Hematopoietic multipotent progenitor cell treated with erythropoietin and hydrocortisone succinate and interleukin-3 and kit ligand, for 15 days (in vitro differentiated cells): Measurements from ENCODE around the gene PAPOLG.

Experiments
- DNase-seq: peaks from one replicate; pipeline ENCODE4 v3.0.0-alpha.2; 2015; ENCODE audit warnings: low spot score

PAPOLG gene

GRCh38 chr2:60756097-60757087 lies at the start of gene PAPOLG:
Gene PAPOLG, plus strand, starts transcription at chr2:60756268. Its CDS starts 211 bp downstream, at chr2:60756479.
- peak; percentile 98 for DNase-seq

- peak; percentile 59 for DNase-seq
Observed at GRCh38 chr2:60707750-60708371, 48.2 kb upstream of the PAPOLG start.

GRCh38 chr2:60708630-60709320 lies 47.3 kb upstream of the PAPOLG start:
- DNase-seq, result no peak

- no peak for DNase-seq
Observed at GRCh38 chr2:60710707-60711106, 45.4 kb upstream of the PAPOLG start.

- DNase-seq, result no peak
Observed at GRCh38 chr2:60715561-60715960, 40.5 kb upstream of the PAPOLG start.

GRCh38 chr2:60717691-60718090 lies 38.4 kb upstream of the PAPOLG start:
- DNase-seq, result no peak

GRCh38 chr2:60719331-60719730 lies 36.7 kb upstream of the PAPOLG start:
- DNase-seq, result no peak

- no peak for DNase-seq
Observed at GRCh38 chr2:60725466-60725865, 30.6 kb upstream of the PAPOLG start.

- no peak for DNase-seq
Observed at GRCh38 chr2:60728855-60729254, 27.2 kb upstream of the PAPOLG start.

- DNase-seq, result no peak
Observed at GRCh38 chr2:60735496-60736250, 20.4 kb upstream of the PAPOLG start.

- no peak for DNase-seq
Observed at GRCh38 chr2:60738679-60739078, 17.4 kb upstream of the PAPOLG start.

- DNase-seq, result no peak
Observed at GRCh38 chr2:60739156-60739555, 16.9 kb upstream of the PAPOLG start.

- no peak for DNase-seq
Observed at GRCh38 chr2:60741576-60741975, 14.5 kb upstream of the PAPOLG start.

GRCh38 chr2:60742419-60742818 lies 13.6 kb upstream of the PAPOLG start:
- no peak for DNase-seq

GRCh38 chr2:60745330-60745729 lies 10.7 kb upstream of the PAPOLG start:
- DNase-seq, result no peak

GRCh38 chr2:60745761-60746160 lies 10.3 kb upstream of the PAPOLG start:
- DNase-seq, result no peak

- no peak for DNase-seq
Observed at GRCh38 chr2:60746318-60746717, 9.8 kb upstream of the PAPOLG start.

GRCh38 chr2:60759654-60760053 lies 3.6 kb downstream of the PAPOLG start:
- no peak for DNase-seq

GRCh38 chr2:60764736-60765534 lies 8.9 kb downstream of the PAPOLG start:
- no peak for DNase-seq

- DNase-seq, result no peak
Observed at GRCh38 chr2:60766283-60766682, 10.2 kb downstream of the PAPOLG start.

GRCh38 chr2:60771508-60771907 lies 15.4 kb downstream of the PAPOLG start:
- DNase-seq, result no peak
